Spleen (tissue), 11 donors: ENCODE data around the gene EDIL3. TPM values are rescaled to one million over a fixed set of nuclear protein-coding genes. Genes with fewer than 3 reads are reported as not detected.

ENCODE experiments used
- DNase-seq: peaks from one replicate; pipeline ENCODE4 v3.0.0-alpha.2; 2020
- H3K27ac ChIP-seq, 8 donors: fragments of 200-600 bp; sonication (generic) in 7 of 8; 1 replicate in 4 of 8; 2 replicates in 4 of 8; pipeline versions ENCODE4 v1.5.0 to v1.8.0; 2016 to 2021; ENCODE audit warnings: inconsistent platforms in 4 of 8, mild to moderate bottlenecking in 4 of 8, moderate library complexity in 1 of 8
- H3K27me3 ChIP-seq, 7 donors: fragments of 200-600 bp; sonication (generic) in 6 of 7; replicated peaks in 1 of 7; 1 replicate in 4 of 7; 2 replicates in 3 of 7; pipeline versions ENCODE4 v1.5.0 to v1.8.0; 2016 to 2021; ENCODE audit warnings: inconsistent platforms in 3 of 7, mild to moderate bottlenecking in 1 of 7
- H3K36me3 ChIP-seq, 6 donors: fragments of 200-600 bp; sonication (generic) in 5 of 6; 1 replicate in 4 of 6; 2 replicates in 2 of 6; pipeline versions ENCODE4 v1.5.0 to v1.8.0; 2016 to 2021; ENCODE audit warnings: inconsistent platforms in 2 of 6
- H3K4me1 ChIP-seq, 6 donors: fragments of 200-600 bp; sonication (generic) in 5 of 6; 1 replicate in 3 of 6; 2 replicates in 3 of 6; pipeline versions ENCODE4 v1.5.0 to v1.8.0; 2016 to 2021; ENCODE audit warnings: inconsistent platforms in 3 of 6
- H3K4me3 ChIP-seq, 8 donors: fragments of 200-600 bp; sonication (generic) in 7 of 8; 1 replicate in 4 of 8; 2 replicates in 4 of 8; pipeline versions ENCODE4 v1.5.0 to v1.8.0; 2016 to 2021; ENCODE audit warnings: inconsistent platforms in 4 of 8, mild to moderate bottlenecking in 4 of 8, moderate library complexity in 2 of 8
- H3K9me3 ChIP-seq, 8 donors: fragments of 200-600 bp; sonication (generic) in 7 of 8; 1 replicate in 4 of 8; 2 replicates in 4 of 8; pipeline versions ENCODE4 v1.5.0 to v1.8.0; 2016 to 2021; ENCODE audit warnings: inconsistent platforms in 4 of 8
- CTCF ChIP-seq, 11 experiments: fragments of 200-600 bp in 7 of 11; fragments of 450-650 bp in 4 of 11; sonication (generic) in 4 of 11; IDR thresholded peaks in 8 of 11; conservative IDR thresholded peaks in 3 of 11; 1 replicate in 7 of 11; 2 replicates in 4 of 11; pipeline versions ENCODE4 v1.4.0 to v1.8.0; 2016 to 2021; ENCODE audit warnings: antibody characterized with exemption in 11 of 11, inconsistent platforms in 4 of 11, mild to moderate bottlenecking in 1 of 11
- POLR2A ChIP-seq, 3 donors: fragments of 450-650 bp; IDR thresholded peaks; one replicate each; pipeline ENCODE4 v1.5.1; 2017; ENCODE audit warnings: antibody characterized with exemption in 3 of 3, mild to moderate bottlenecking in 1 of 3
- POLR2AphosphoS5 ChIP-seq, 3 donors: sonication (generic); formaldehyde crosslinking; IDR thresholded peaks; one replicate each; pipeline ENCODE4 v1.5.1; 2017; ENCODE audit warnings: antibody characterized with exemption in 3 of 3
- WGBS, 5 donors: extraction: QIAGEN DNeasy Blood & Tissue Kit in 3 of 5; methylation state at CpG; one replicate each; pipeline versions ENCODE4 v1.1.5 to v1.1.7; 2013 to 2018; 5-methylcytosine and 5-hydroxymethylcytosine counted together
- intact Hi-C: fragments of 100-400 bp; cut with DNase I; formaldehyde crosslinking; loops from one replicate; pipeline ENCODE4 v1.15.0; 2023; ENCODE audit warnings: low total_unique reads
- polyA plus RNA-seq, 3 donors: library from polyadenylated mRNA; stranded (reverse); fragments of 200-250 nt; gene quantifications; one replicate each; pipeline ENCODE4 v1.2.1, GENCODE V29; 2013
- total RNA-seq, 7 donors: library from RNA; depleted of rRNA in 3 of 7; stranded (reverse); fragments of >200 nt in 3 of 7; fragmentation: NEBNext Ultra II Directional in 4 of 7; extraction: Animal tissue kit (Norgen Biotek cat#: 25700) in 4 of 7; gene quantifications; one replicate each; pipeline versions ENCODE4 v1.1.0 to v1.2.1, GENCODE V29; 2016 to 2021
- donor health status: healthy with polysubstance abuse.
- donor health status: DM: no; HTN: no; CAD: no; lungs with moderate emphysema.
- donor health status: DM: no; HTN: no; CAD: no.
- donor health status: Bipolar disorder and iron deficiency.
- donor health status: healthy.
- donor health status: DM: no; HTN: no; CAD: no.
- donor health status: DM: yes; HTN: yes; CAD: no.

The EDIL3 gene
- total and polyA plus RNA-seq, 10 donors: 0.61 to 2.9 (median 2.1) TPM

- no peaks in the 10 kb centered on the region for H3K4me1 ChIP-seq
- H3K4me3 ChIP-seq: no peak overlapping the region
- H3K27me3 ChIP-seq: no peaks in the 10 kb centered on the region
- DNase-seq: no peak
- intact Hi-C loops: no loop called here
- no peak overlapping the region for H3K27ac ChIP-seq
- 51 to 65% (median 55%) methylated on average over 2 of the region's 2 CpGs for WGBS, 5 donors
- TF ChIP-seq POLR2AphosphoS5 (IDR thresholded peaks at IDR 0.05): no peak
- no peaks in the 10 kb centered on the region for H3K9me3 ChIP-seq
- H3K36me3 ChIP-seq: no peaks in the 10 kb centered on the region
These were observed 14.5 kb downstream of the EDIL3 start for GRCh38 chr5:84370176-84370575.

- Histone ChIP-seq H3K4me3 (no peak overlapping the region), H3K9me3 (no peaks in the 10 kb centered on the region), H3K27me3 (no peaks in the 10 kb centered on the region), H3K4me1 (no peaks in the 10 kb centered on the region), H3K36me3 (no peaks in the 10 kb centered on the region), H3K27ac (no peak overlapping the region)
- intact Hi-C loops: no loop called here
- DNase-seq: no peak
- no peak for TF ChIP-seq POLR2AphosphoS5 (IDR thresholded peaks at IDR 0.05)
- no peak for TF ChIP-seq POLR2A (IDR thresholded peaks at IDR 0.05)
- TF ChIP-seq CTCF (IDR thresholded peaks at IDR 0.05 in 8 of 11, conservative IDR thresholded peaks at IDR 0.05 in 3 of 11): no peak
- 55 to 87% (median 73%) methylated on average over 2 of the region's 2 CpGs for WGBS, 5 donors
These were observed 20.6 kb downstream of the EDIL3 start for GRCh38 chr5:84364043-84364442.

- no peaks in the 10 kb centered on the region for H3K27me3 ChIP-seq
- TF ChIP-seq POLR2A (IDR thresholded peaks at IDR 0.05) (no peak), POLR2AphosphoS5 (IDR thresholded peaks at IDR 0.05) (no peak), CTCF (IDR thresholded peaks at IDR 0.05 in 8 of 11, conservative IDR thresholded peaks at IDR 0.05 in 3 of 11) (no peak)
- no peaks in the 10 kb centered on the region for H3K4me1 ChIP-seq
- H3K27ac ChIP-seq: no peak overlapping the region
- DNase-seq: no peak
- H3K4me3 ChIP-seq: no peak overlapping the region
- intact Hi-C loops: no loop called here
- H3K36me3 ChIP-seq: no peaks in the 10 kb centered on the region
- no peaks in the 10 kb centered on the region for H3K9me3 ChIP-seq
These were observed 22.5 kb downstream of the EDIL3 start for GRCh38 chr5:84362061-84362720.

GRCh38 chr5:84361572-84361971 is 23.1 kb downstream of the EDIL3 start:
- no peak overlapping the region for H3K27ac ChIP-seq
- whole genome bisulfite sequencing, 5 donors: 87 to 96% (median 90%) methylated on average over 2 of the region's 2 CpGs

More at GRCh38 chr5:84361572-84361971, 23.1 kb downstream of the EDIL3 start:
- H3K4me1 ChIP-seq: no peaks in the 10 kb centered on the region
- intact Hi-C loops: no loop called here
- no peaks in the 10 kb centered on the region for H3K27me3 ChIP-seq
- TF ChIP-seq POLR2A (IDR thresholded peaks at IDR 0.05): no peak
- TF ChIP-seq POLR2AphosphoS5 (IDR thresholded peaks at IDR 0.05): no peak
- TF ChIP-seq CTCF (IDR thresholded peaks at IDR 0.05 in 8 of 11, conservative IDR thresholded peaks at IDR 0.05 in 3 of 11): no peak
- H3K4me3 ChIP-seq: no peak overlapping the region
- H3K9me3 ChIP-seq: no peaks in the 10 kb centered on the region
- DNase-seq: no peak
- no peaks in the 10 kb centered on the region for H3K36me3 ChIP-seq
